Measurements from ENCODE around the gene FBXL12.
A peak's percentile ranks its signal among the peaks of the same experiment; 100 is the strongest.
"Not testable (repeated sequence)": the region's sequence is repeated elsewhere in the genome, so short reads cannot be mapped to it uniquely, and the experiment has no call there.

The FBXL12 gene

DNA sequence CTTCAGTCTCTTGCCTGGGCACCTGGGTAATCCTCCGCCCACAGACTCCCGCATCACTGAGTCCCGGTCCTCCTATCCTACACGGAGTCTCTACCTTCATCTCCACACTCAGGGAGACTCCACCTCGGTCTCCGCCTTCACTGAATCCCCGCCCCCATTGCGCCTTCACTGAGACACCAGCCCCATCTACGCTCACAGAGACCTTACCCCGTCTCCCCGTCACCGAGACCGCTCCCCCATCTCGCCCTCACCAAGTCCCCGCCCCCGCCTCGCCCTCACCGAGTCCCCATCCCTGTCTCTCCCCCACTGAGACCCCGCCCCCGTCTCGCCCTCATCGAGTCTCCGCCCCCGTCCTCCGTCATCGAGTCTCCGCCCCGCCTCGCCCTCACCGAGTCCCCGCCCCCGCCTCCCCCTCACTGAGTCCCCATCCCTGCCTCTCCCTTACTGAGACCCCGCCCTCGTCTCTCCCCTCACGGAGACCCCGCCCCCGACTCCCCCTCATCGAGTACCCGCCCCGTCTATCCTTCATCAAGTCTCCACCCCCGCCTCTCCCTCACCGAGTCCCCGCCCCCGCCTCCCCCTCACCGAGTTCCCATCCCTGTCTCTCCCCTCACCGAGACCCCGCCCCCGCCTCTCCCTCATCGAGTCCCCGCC lies 27.2 kb downstream of the FBXL12 start:
- peak; percentile 89 for DNase-seq

DNA sequence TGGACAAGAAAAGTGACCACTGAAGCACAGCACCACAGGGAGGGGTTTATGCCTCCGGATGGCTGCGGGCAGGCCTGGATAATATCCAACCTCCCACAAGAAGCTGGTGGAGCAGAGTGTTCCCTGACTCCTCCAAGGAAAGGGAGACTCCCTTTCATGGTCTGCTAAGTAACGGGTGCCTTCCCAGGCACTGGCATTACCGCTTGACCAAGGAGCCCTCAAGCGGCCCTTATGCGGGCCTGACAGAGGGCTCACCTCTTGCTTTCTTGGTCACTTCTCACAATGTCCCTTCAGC lies 27.9 kb downstream of the FBXL12 start:
- DNase-seq, result not testable (repeated sequence)

- DNase-seq, result not testable (repeated sequence)
Measured at GRCh38 chr19:9789579-9789978, 29.3 kb downstream of the FBXL12 start.

- DNase-seq, result no peak
Measured at GRCh38 chr19:9789066-9789465, 29.8 kb downstream of the FBXL12 start.

GRCh38 chr19:9788604-9789003 lies 30.3 kb downstream of the FBXL12 start:
- not testable (repeated sequence) for DNase-seq

GRCh38 chr19:9786819-9787218 lies 32.1 kb downstream of the FBXL12 start:
- no peak for DNase-seq

DNA sequence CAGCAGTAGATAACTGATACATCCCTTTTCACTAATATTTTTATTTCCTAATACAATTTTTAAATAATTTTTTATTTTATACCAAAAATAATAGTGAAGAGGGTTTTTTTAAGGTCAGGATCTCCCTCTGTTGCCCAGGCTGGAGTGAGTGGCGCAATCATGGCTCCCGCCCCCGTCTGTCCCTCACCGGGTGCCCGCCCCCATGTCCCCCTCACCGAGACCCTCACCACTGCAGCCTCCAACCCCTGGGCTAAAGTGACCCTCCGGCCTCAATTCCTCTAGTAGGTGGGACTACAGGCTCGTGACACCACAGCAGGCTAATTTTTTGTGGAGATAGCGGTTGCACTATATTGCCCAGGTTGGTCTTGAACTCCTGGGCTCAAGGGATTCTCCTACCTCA lies 32.5 kb downstream of the FBXL12 start:
- DNase-seq, result no peak

- DNase-seq, result peak; percentile 95
Measured at GRCh38 chr19:9785367-9786331, 33.2 kb downstream of the FBXL12 start.

DNA sequence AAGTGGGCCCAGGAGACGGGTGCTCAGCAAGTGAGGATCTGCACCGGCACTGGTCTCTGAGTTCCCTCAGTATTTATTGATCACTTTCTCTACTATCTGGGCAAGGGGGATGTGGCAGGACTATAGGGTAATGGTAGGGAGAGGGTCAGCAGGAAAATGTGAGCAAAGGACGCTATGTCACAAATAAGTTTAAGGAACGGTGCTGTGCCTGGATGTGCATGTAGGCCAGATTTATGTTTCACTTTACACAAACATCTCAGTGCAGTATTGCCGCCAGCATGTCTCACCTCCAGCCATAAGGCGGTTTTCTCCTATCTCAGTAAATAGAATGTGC lies 34.7 kb downstream of the FBXL12 start:
- not testable (repeated sequence) for DNase-seq

DNA sequence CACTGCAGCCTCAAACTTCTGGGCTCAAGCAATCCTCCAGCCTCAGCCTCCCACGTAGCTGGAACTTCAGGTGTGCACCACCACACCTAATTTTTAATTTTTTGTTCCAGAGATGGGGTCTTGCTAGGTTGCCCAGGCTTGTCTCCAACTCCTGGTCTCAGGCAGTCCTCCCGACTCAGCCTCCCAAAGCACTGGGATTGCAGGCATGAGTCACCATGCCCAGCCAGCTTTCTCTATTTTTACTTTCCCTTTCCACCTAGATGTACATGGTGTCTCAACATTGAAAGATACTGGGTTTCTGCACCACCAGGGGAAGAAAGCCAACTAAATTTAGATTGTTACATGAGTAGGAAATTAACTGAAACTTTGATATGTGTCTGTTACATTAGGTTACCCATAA lies 36.5 kb downstream of the FBXL12 start:
- DNase-seq, result no peak

DNA sequence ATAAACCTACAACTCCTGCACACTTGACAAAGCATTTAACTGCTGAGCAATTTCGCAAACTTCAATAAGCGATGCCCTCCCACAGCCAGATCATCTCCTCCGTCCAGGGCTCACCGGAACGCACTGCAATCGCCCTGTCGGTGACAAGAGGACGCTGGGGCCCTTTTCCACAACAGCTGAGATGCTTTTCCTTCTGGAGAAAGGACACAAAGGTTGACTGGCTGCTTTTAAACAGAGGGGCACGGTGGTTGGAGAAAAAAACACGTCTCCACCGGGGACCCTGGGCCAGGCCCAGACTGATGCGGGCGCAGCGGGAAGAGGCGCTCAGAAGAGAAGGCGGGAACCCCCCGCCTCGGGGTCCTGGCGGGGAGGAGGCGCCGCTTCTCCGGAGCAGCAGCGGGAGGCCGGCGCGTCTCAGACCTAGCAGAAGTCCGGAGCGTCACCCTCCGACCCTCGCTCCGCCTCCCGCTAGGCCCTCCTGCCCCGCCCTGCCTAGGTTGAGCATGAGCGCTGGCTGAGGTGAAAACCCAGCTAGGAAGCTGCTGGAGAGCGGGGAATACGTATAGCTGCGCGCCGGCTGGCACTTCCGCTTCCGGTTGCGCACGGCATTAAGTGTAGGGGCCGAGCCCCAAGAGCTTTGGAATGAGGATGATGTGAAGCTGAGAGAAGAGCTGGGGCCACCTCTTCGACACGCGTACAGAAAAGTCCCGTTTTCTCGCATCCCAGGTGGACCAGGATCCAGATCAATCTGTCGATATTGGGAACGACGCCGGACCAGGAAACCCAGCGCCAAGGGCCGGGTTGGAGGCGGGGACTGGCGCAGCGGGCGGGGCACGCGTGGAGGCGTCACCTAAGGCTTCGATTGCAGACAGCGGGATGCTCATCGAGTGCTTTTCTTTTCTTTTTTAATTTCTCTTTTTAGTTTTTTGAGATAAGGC lies 50.4 kb downstream of the FBXL12 start, which contains the start of gene ZNF846:
Gene ZNF846, minus strand, starts transcription at position 564 of the 938 bp plus-strand sequence. CDS start 3,788 bp downstream, outside the sequence.
- peak; percentile 90 for DNase-seq
